Measurements from ENCODE around the gene BRS3.
"Not testable (repeated sequence)": the region's sequence is repeated elsewhere in the genome, so short reads cannot be mapped to it uniquely, and the experiment has no call there.

Gene BRS3

GRCh38 chrX:136487647-136488046 lies at the start of gene BRS3:
Gene BRS3 (plus strand): TSS chrX:136487947. CDS start chrX:136488115, 168 bp downstream.
- DNase-seq (ENCODE audit: low read depth): no peak

DNA sequence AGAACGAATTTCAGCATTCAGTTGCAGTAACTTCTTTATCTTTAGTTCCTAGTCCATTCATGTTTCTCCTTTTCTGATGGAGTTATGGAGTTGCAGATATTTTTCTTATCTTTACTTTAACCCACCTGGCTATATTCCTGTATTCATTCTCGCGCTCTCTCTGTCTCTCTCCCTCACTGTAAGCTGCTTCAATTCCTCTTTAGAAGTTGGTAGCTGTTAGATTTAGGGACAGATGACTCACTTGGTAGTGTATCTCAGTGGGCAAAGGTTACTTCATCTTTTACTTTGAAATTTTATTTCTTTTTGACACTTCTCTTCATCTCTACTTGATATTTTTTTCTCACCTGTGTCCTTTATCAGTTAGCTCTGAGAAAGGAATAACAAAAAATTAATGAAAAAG lies 49.6 kb upstream of the BRS3 start:
- DNase-seq (ENCODE audit: low read depth): no peak

- not testable (repeated sequence) for DNase-seq (ENCODE audit: low read depth)
Measured at GRCh38 chrX:136445674-136446073, 42.1 kb upstream of the BRS3 start.

GRCh38 chrX:136446208-136446607 lies 41.5 kb upstream of the BRS3 start:
- no peak for DNase-seq (ENCODE audit: low read depth)

GRCh38 chrX:136447308-136447707 lies 40.4 kb upstream of the BRS3 start:
- no peak for DNase-seq (ENCODE audit: low read depth)

GRCh38 chrX:136447968-136448367 lies 39.8 kb upstream of the BRS3 start:
- no peak for DNase-seq (ENCODE audit: low read depth)

DNA sequence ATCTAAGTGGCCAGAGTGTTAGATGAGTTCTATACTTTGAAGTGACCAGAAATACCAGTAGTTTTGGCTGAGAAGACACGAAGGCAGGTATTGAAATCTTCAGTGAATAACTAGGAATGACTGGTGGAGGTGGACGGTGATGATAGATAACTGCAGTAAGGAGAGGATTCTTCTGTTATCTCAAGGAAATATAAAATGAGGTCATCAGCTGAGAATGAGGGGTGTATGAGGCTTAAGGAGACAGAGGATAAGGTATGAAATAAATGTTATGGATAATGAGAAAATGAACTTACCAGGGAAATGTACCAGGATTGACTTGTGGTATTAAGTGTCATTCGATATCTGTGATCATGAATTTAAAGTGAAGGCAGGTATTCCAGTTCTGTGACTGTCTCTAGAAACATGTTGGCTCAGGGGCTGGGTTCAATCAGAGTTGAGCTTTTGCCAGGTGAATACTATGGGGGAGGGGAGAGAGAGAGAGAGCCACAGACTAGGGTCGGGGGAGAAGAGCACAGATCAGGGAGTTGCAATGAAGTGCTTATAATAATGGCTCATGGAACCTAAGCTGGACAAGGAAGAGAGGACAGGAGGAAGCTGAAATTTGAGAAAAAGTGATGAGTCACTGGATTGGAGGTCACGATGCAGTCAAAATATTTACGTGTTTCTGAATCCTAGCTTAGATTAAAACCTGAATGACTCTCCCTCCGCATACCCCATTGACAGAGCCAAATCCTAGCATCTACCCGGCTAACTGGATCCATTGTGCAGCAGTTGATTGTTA lies 37.5 kb upstream of the BRS3 start:
- no peak for DNase-seq (ENCODE audit: low read depth)

GRCh38 chrX:136452614-136453013 lies 35.1 kb upstream of the BRS3 start:
- DNase-seq (ENCODE audit: low read depth): no peak

DNA sequence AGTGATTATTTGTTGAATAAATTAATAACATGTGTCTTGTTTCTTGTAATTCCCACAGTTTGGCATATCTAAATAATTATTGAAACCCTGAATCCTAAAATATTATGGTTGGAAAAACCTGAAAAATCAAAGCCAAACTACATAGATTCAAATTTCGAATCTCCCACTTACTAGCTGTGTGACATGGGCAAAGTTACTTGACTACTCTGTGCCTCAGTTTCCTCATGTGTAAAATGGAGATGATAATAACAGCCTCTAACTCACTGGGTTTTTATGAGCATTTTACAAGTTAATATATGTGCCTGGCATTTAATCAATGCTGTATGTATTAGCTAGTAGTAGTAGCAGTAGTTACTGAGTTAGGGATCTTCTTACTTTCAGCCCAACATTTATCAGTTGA lies 34.6 kb upstream of the BRS3 start:
- no peak for DNase-seq (ENCODE audit: low read depth)

DNA sequence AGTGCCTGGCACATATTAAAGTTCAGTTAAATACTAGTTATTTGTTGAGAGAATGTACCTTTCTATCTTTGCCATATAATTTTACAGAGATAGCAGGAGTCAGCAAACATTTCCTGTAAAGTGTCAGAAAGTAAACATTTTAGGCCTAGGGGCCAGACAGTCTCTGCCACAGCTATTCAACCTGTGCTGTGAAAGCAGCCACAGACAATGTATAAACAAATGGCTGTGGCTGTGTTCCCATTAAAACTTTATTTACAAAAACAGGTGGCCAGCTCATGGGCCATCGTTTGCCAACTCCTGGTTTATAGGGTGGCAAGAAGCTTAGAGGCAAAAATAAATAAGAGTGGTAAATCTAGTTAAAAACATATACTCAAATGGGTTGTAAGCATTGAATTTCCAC lies 34.0 kb upstream of the BRS3 start:
- no peak for DNase-seq (ENCODE audit: low read depth)

DNA sequence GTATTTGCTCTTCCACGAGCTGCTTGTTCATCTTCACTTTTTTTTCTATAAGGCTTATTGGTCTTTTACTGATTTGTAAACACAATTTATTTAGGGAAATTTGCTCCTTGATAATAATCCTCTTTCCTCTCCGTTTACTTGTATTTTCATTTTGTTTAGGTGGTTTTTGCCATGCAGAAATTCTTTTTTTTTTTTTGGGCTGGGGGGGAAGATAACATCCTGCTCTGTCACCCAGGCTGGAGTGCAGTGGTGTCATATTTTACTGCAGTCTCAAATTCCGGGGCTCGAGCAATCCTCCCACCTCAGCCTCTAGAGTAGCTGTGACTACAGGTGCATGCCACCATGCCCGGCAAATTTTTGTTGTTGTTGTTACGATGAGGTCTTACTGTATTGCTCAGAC lies 31.6 kb upstream of the BRS3 start:
- DNase-seq (ENCODE audit: low read depth): no peak

- no peak for DNase-seq (ENCODE audit: low read depth)
Measured at GRCh38 chrX:136457303-136457917, 30.3 kb upstream of the BRS3 start.

DNA sequence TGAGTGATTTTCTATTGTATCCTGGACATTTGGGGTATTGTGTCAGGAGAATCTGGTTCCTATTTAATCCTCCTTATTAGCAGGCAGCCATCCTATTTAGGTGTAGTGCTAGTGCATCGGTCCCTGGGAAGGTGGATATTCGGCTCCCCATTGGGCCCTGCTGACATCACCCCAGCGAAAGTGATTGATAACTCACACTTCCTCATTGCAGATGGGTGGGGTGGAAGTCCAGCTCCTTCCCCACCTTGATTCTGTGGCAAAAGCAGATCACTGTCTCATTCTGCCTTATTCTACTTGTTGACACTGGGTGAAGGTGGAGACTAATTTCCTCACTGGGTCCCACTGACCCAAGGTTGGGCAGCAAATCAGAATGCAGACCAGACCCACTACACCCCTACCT lies 23.2 kb upstream of the BRS3 start:
- no peak for DNase-seq (ENCODE audit: low read depth)

GRCh38 chrX:136467303-136467702 lies 20.4 kb upstream of the BRS3 start:
- no peak for DNase-seq (ENCODE audit: low read depth)

DNA sequence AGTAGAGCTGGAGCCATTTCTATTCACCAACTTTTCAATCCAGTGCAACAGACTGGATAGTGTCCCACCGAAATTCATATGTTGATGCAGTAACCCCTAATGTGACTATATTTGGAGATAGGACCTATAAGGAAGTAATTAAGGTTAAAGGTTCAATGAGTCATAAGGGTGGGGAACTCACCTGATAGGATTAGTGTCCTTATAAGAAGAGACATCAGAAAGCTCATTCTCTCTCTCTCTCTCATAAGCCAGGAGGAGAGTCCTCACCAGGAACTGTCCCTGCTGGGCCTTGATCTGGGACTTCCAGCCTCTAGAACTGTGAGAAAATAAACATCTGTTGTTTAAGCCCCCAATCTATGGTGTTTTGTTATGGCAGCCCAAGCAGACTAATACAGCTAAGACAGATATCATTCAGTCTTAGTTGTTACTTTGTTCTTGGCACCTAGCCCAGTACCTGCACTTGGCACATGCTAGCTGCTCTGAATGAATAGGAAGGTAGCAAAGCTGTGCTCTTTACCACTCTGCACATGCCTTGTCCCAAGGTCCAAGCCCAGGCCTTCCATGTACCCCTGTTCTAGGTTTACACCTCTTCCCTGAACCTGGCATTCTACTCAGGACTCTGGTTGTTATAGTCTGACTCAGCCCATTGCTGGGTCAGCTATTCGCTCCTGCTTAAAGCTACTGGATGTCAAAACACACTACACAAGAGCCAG lies 19.2 kb upstream of the BRS3 start:
- DNase-seq (ENCODE audit: low read depth): no peak

- DNase-seq (ENCODE audit: low read depth): no peak
Measured at GRCh38 chrX:136473663-136474062, 14.1 kb upstream of the BRS3 start.

- DNase-seq (ENCODE audit: low read depth): no peak
Measured at GRCh38 chrX:136475236-136475635, 12.5 kb upstream of the BRS3 start.

- DNase-seq (ENCODE audit: low read depth): no peak
Measured at GRCh38 chrX:136476501-136476900, 11.2 kb upstream of the BRS3 start.

GRCh38 chrX:136477026-136477425 lies 10.7 kb upstream of the BRS3 start:
- DNase-seq (ENCODE audit: low read depth): no peak

- no peak for DNase-seq (ENCODE audit: low read depth)
Measured at GRCh38 chrX:136480383-136480782, 7.4 kb upstream of the BRS3 start.

DNA sequence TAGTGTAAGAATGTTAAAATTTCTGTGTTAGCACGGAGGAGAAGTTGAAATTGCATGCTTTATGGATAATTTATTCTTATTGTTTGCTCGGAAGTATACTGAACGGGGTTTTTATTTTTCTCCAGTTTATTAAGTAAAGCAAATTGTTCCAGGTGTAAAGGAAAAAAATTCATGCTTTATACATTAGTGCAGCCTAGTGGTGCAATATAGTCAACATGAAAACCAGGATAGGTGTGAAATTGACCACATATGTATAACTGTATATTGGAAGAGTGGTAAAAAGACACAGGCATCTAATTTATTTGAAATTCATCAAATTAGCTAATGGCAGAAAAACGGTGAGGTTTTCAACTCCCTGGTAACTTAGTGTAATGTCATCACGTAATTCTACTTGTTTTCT lies 959 bp downstream of the BRS3 start:
- no peak for DNase-seq (ENCODE audit: low read depth)

DNA sequence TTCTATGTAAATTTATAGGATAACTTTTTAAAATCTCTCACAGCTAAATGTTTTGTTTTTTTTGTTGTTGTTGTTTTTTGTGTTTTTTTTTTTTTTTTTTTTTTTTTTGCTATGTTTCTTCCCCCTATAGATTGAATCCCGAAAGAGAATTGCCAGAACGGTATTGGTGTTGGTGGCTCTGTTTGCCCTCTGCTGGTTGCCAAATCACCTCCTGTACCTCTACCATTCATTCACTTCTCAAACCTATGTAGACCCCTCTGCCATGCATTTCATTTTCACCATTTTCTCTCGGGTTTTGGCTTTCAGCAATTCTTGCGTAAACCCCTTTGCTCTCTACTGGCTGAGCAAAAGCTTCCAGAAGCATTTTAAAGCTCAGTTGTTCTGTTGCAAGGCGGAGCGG lies 4.1 kb downstream of the BRS3 start:
- no peak for DNase-seq (ENCODE audit: low read depth)

GRCh38 chrX:136493011-136493410 lies 5.3 kb downstream of the BRS3 start:
- no peak for DNase-seq (ENCODE audit: low read depth)

Data from amniotic epithelial cell (primary cell).